Activated T-cell treated with anti-CD3 and anti-CD28 coated beads, Interleukin-2, amount 50 U/mL, for 72 hours (primary cell): ENCODE results near the gene ZNF562. TPM values are rescaled to one million over a fixed set of nuclear protein-coding genes. Genes with fewer than 3 reads are reported as not detected.
"Not testable (repeated sequence)": the region's sequence is repeated elsewhere in the genome, so short reads cannot be mapped to it uniquely, and the experiment has no call there.

ENCODE experiments used
- ATAC-seq, 2 donors: fragments of 150-1000 bp; cut with Tn5 transposase; replicated peaks in 1 of 2; 2 replicates each; pipeline ENCODE4 v1.10.0; 2021; ENCODE audit warnings: moderate library complexity in 2 of 2, mild to moderate bottlenecking in 1 of 2
- DNase-seq, 2 donors: peaks; one replicate each; pipeline ENCODE4 v3.0.0; 2021 to 2022; ENCODE audit warnings: mixed read lengths in 1 of 2
- H3K27ac Mint-ChIP-seq: one replicate; pipeline ENCODE4 v1.8.0; 2022; ENCODE audit warnings: mild to moderate bottlenecking, moderate library complexity, mixed read lengths
- H3K27me3 Mint-ChIP-seq: one replicate; pipeline ENCODE4 v1.8.0; 2022; ENCODE audit warnings: low read depth, mixed read lengths
- H3K36me3 Mint-ChIP-seq, 2 donors: one replicate each; pipeline ENCODE4 v1.8.0; 2022; ENCODE audit warnings: mixed read lengths in 2 of 2, mild to moderate bottlenecking in 1 of 2; ENCODE audit not compliant: insufficient read depth in 2 of 2
- H3K4me1 Mint-ChIP-seq: one replicate; pipeline ENCODE4 v1.8.0; 2022; ENCODE audit warnings: low read depth, mixed read lengths
- H3K4me3 Mint-ChIP-seq, 2 donors: one replicate each; pipeline ENCODE4 v1.8.0; 2022; ENCODE audit warnings: mild to moderate bottlenecking in 2 of 2, mixed read lengths in 2 of 2, moderate library complexity in 2 of 2
- H3K9me3 Mint-ChIP-seq, 2 donors: one replicate each; pipeline ENCODE4 v1.8.0; 2022; ENCODE audit warnings: mixed read lengths in 2 of 2
- total RNA-seq, 2 donors: library from RNA; stranded (reverse); gene quantifications; one replicate each; pipeline ENCODE4 v1.2.3, GENCODE V29; 2022

Gene ZNF562
- total RNA-seq, 2 donors from 2014 or later: 34.1 to 44.8 TPM

DNA sequence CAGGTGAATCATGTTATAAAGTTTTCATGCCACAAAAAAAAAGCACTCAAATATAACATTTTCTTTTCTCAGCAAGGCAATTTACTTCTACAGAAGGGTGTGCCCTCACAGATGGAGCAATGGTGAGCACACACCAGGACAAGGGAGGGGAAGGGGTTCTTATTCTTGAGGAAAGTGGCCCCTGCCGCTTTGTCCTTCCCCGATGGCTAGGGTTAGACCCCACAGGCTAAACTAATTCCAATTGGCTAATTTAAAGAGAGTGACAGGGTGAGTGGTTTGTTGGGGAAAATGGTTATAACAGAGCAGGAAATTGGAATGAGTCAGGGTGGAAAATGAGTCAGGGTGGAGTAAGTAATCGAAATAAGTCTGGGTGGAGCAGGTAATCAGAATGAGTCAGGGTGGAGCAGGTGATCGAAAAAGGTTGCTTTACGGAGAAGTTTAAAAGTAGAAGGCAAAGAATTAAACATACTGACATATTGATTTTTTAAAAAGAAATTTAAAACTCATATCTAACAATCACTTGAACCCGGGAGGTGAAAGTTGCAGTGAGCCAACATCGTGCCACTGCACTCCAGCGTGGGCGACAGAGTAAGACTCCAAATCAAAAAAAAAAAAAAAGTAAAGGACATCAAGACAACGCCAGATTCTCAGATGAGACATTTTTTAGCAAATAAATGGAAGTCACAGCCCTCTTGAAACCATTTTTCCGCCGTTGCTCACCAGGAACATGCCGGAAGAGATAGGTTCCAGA is 813 bp downstream of the ZNF562 start:
- Mint-ChIP-seq H3K27ac (peak overlapping the region; percentile 96), H3K9me3 (peaks cover 15 to 27% of the 10 kb centered on the region in 2 donors), H3K27me3 (no peaks in the 10 kb centered on the region), H3K36me3 (peaks cover 35 to 55% of the 10 kb centered on the region in 2 donors), H3K4me1 (peaks cover 24% of the 10 kb centered on the region), H3K4me3 (peak overlapping the region; percentile 81 to 85)
- DNase-seq (peak; percentile 55 to 64), ATAC-seq (peak; percentile 71 to 83)

DNA sequence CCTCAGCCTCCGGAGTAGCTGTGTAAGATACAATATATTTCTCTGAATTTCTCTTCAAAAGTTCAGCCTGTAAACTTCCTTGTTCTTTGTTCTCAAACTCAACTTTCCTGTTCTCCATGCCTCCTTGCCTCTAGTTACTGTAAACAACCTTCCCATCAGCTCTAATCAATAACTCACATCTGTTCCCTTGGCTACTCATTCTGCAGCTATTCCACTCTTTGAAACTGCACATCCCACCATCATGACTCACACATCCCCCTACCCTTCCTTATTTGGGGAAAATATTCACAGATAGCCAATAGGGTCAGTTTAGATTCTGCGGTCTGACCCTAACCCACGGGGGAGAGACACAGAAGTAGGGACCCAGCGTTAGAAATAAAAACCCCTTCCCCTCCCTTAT is 2.0 kb downstream of the ZNF562 start:
- Mint-ChIP-seq H3K27ac (peak overlapping the region; percentile 2), H3K36me3 (peaks cover 45 to 67% of the 10 kb centered on the region in 2 donors), H3K9me3 (peaks cover 23 to 35% of the 10 kb centered on the region in 2 donors), H3K4me3 (peak overlapping the region; percentile 7 to 35), H3K4me1 (peaks cover 34% of the 10 kb centered on the region), H3K27me3 (no peaks in the 10 kb centered on the region)
- ATAC-seq (no peak), DNase-seq (no peak)

- Mint-ChIP-seq H3K36me3 (peaks cover 55 to 78% of the 10 kb centered on the region in 2 donors), H3K27me3 (no peaks in the 10 kb centered on the region), H3K9me3 (peaks cover 28 to 38% of the 10 kb centered on the region in 2 donors), H3K4me3 (peak overlapping the region; percentile 31 to 35), H3K4me1 (peaks cover 42% of the 10 kb centered on the region), H3K27ac (peak overlapping the region; percentile 18)
- no peak for DNase-seq
- no peak for ATAC-seq
Measured at GRCh38 chr19:9671655-9672054, 3.2 kb downstream of the ZNF562 start.

GRCh38 chr19:9668544-9668943 is 6.4 kb downstream of the ZNF562 start:
- no peak for DNase-seq
- Mint-ChIP-seq H3K36me3 (peaks cover 49 to 81% of the 10 kb centered on the region in 2 donors), H3K27ac (peak overlapping the region; percentile 63)

GRCh38 chr19:9667898-9668297 is 7.0 kb downstream of the ZNF562 start:
- Mint-ChIP-seq H3K27me3 (no peaks in the 10 kb centered on the region), H3K27ac (no peak overlapping the region), H3K4me1 (peaks cover 47% of the 10 kb centered on the region), H3K9me3 (peaks cover 26 to 31% of the 10 kb centered on the region in 2 donors), H3K36me3 (peaks cover 47 to 77% of the 10 kb centered on the region in 2 donors), H3K4me3 (no peak overlapping the region)
- ATAC-seq (no peak), DNase-seq (no peak)

More at GRCh38 chr19:9668544-9668943, 6.4 kb downstream of the ZNF562 start:
- Mint-ChIP-seq H3K4me3 (no peak overlapping the region), H3K9me3 (peaks cover 26 to 32% of the 10 kb centered on the region in 2 donors), H3K4me1 (peaks cover 50% of the 10 kb centered on the region), H3K27me3 (no peaks in the 10 kb centered on the region)
- no peak for ATAC-seq

- Mint-ChIP-seq H3K27me3 (no peaks in the 10 kb centered on the region), H3K36me3 (peaks cover 25 to 52% of the 10 kb centered on the region in 2 donors), H3K4me3 (no peak overlapping the region), H3K27ac (no peak overlapping the region), H3K4me1 (peaks cover 5% of the 10 kb centered on the region), H3K9me3 (peaks cover 0 to 7% of the 10 kb centered on the region in 2 donors)
- DNase-seq (no peak), ATAC-seq (no peak)
Measured at GRCh38 chr19:9658769-9659168, 16.1 kb downstream of the ZNF562 start.

DNA sequence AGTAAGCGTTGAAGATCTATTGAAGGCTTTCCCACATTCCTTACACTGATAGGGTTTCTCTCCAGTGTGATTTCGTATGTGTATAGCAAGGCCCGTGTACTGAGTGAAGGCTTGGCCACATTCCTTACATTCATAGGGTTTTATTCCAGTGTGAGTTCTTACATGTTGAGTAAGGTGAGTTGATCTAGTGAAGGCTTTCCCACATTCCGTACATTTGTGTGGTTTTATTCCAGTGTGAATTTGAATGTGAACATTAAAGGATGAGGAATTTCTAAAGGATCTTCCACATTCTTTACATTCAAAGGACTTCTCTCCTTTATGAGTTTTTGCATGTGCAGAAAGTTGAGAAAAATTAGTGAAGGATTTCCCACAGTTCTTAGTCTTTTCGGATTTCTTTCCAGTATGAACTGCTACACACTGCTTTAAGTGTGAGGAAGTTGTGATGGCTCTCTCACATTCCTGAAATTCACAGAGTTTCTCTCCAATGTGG is 21.8 kb downstream of the ZNF562 start:
- peaks cover 9 to 22% of the 10 kb centered on the region in 2 donors for H3K9me3 Mint-ChIP-seq
- not testable (repeated sequence) for H3K4me1 Mint-ChIP-seq, DNase-seq, H3K27ac Mint-ChIP-seq, H3K27me3 Mint-ChIP-seq, H3K4me3 Mint-ChIP-seq, ATAC-seq
- H3K36me3 Mint-ChIP-seq: peaks cover 55 to 80% of the 10 kb centered on the region in 2 donors

DNA sequence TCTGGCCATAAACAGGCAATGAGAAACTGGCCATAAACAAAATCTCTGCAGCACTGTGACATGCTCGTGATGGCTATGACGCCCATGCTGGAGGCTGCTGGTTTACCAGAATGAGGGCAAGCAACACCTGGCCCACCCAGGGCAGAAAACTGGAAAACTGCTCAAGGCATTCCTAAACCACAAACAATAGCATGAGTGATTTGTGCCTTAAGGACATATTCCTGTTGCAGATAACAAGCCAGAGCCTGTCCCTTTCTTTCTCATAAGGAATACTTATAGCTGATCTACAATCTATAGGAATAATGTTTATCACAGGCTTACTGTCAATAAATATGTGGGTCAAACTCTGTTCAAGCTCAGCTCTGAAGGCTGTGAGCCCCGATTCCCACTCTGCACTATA is 23.4 kb downstream of the ZNF562 start:
- ATAC-seq, H3K4me1 Mint-ChIP-seq, H3K4me3 Mint-ChIP-seq, H3K27ac Mint-ChIP-seq, H3K27me3 Mint-ChIP-seq, DNase-seq: not testable (repeated sequence)
- H3K36me3 Mint-ChIP-seq: peaks cover 48 to 68% of the 10 kb centered on the region in 2 donors
- H3K9me3 Mint-ChIP-seq: peaks cover 9 to 20% of the 10 kb centered on the region in 2 donors

- H3K27ac Mint-ChIP-seq: no peak overlapping the region
- ATAC-seq (no peak), DNase-seq (no peak)
- no peaks in the 10 kb centered on the region for H3K27me3 Mint-ChIP-seq
- H3K4me1 Mint-ChIP-seq: peaks cover 4% of the 10 kb centered on the region
- no peak overlapping the region for H3K4me3 Mint-ChIP-seq
- H3K9me3 Mint-ChIP-seq: peaks cover 9 to 18% of the 10 kb centered on the region in 2 donors
- peaks cover 41 to 57% of the 10 kb centered on the region in 2 donors for H3K36me3 Mint-ChIP-seq
Measured at GRCh38 chr19:9650345-9650744, 24.6 kb downstream of the ZNF562 start.

DNA sequence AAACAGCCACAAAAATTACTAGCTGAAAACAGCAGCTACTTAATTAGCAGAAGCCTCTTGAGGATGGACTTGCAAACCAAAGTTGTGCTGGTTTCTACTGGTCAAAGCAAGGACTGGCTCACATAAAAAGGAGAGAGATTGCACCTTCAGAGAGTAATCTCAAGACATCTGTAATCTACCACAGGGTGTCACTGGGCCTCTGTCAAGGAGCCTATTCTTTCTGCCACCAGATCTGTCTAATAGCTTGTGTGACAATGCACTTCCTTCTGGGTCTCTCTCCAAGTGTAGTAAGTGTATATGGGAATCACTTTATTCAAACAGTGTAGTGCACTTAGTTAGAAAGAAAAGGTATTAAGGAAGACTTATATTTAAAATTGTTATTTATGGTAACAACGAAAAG is 29.4 kb downstream of the ZNF562 start:
- H3K4me3 Mint-ChIP-seq: no peak overlapping the region
- H3K36me3 Mint-ChIP-seq: peaks cover 26 to 30% of the 10 kb centered on the region in 2 donors
- no peak overlapping the region for H3K27ac Mint-ChIP-seq
- no peaks in the 10 kb centered on the region for H3K27me3 Mint-ChIP-seq
- DNase-seq (no peak), ATAC-seq (no peak)
- peaks cover 11 to 15% of the 10 kb centered on the region in 2 donors for H3K9me3 Mint-ChIP-seq
- H3K4me1 Mint-ChIP-seq: peaks cover 4% of the 10 kb centered on the region

DNA sequence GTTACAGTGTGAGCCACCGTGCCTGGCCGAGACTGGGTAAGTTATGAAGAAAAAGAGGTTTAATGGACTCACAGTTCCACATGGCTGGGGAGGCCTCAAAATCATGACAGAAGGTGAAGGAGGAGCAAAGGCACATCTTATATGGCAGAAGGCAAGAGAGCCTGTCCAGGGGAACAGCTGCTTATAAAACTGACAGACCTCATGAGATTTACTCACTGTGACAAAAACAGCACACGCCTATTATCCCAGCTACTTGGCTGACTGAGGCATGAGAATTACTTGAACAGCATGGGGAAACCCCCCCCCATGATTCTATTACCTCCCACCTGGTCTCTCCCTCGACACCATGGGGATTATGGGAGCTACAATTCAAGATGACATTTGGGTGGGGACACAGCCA is 30.4 kb downstream of the ZNF562 start:
- peaks cover 13% of the 10 kb centered on the region in 2 donors for H3K9me3 Mint-ChIP-seq
- H3K4me3 Mint-ChIP-seq: no peak overlapping the region
- DNase-seq (no peak), ATAC-seq (no peak)
- peaks cover 4% of the 10 kb centered on the region for H3K4me1 Mint-ChIP-seq
- peaks cover 23 to 26% of the 10 kb centered on the region in 2 donors for H3K36me3 Mint-ChIP-seq
- no peaks in the 10 kb centered on the region for H3K27me3 Mint-ChIP-seq
- no peak overlapping the region for H3K27ac Mint-ChIP-seq

GRCh38 chr19:9641810-9642209 is 33.1 kb downstream of the ZNF562 start:
- Mint-ChIP-seq H3K27me3 (no peaks in the 10 kb centered on the region), H3K9me3 (peaks cover 13% of the 10 kb centered on the region in 2 donors), H3K4me3 (no peak overlapping the region), H3K36me3 (peaks cover 17 to 20% of the 10 kb centered on the region in 2 donors), H3K4me1 (no peaks in the 10 kb centered on the region), H3K27ac (no peak overlapping the region)
- ATAC-seq (no peak), DNase-seq (no peak)

DNA sequence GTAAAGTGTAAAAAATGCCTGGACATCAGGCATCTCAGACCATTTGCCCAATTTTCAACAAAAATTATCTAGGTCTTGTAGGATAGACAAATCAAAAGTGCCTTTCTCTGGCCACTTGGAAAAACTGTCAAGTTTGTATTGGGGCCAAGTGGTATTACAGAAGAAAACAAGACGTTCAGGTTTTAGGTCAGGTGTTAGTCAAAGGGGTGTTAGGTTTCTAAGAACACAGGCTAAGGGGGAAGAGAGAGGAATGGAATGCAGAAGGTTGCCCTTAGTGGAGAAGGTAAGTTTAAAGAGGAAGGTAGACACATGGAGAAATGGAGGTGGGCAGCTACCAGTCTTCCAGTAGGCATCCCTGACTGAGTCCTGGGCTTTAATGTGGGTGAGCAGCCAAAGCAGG is 33.9 kb downstream of the ZNF562 start:
- DNase-seq: no peak
- Mint-ChIP-seq H3K9me3 (peaks cover 13% of the 10 kb centered on the region in 2 donors), H3K36me3 (peaks cover 17 to 19% of the 10 kb centered on the region in 2 donors), H3K27ac (no peak overlapping the region), H3K4me1 (no peaks in the 10 kb centered on the region), H3K4me3 (no peak overlapping the region), H3K27me3 (no peaks in the 10 kb centered on the region)
- no peak for ATAC-seq
